ENCODE data around the gene CASP9.

DNA sequence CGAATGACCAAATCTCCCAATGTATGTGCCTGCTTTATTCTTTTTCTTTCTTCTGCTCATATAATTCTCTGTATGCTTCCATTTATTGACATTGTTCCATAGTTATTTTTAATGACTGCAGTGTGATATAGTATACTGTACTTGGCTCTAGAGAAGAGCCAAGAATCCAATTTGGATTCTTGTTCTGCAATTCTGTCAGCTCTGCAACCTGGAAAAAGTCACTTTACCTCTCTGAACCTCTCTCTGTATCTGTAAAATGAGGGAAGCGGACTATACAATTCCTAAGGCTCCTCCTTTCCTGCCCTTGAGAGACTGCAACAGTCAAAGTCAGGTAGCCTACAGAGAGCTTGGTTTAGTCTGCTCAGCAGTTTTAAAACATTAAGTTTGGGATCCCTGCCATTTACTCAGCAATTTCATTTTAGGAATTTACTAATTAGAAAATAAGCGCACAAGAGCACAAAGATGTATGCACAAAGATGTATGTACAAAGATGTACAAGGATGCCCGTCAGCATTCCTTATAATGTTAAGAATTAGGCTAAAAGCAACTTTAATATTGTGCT, 17.3 kb upstream of the CASP9 start:
- TF ChIP-seq MYC (IDR thresholded peaks at IDR 0.05; ENCODE audit: insufficient read depth, insufficient read length, insufficient replicate concordance, low read length, severe bottlenecking) (no peak), JUNB (IDR thresholded peaks at IDR 0.05) (no peak), SIN3A (IDR thresholded peaks at IDR 0.05; ENCODE audit: low read depth, low read length) (no peak), POLR2A (IDR thresholded peaks at IDR 0.05; ENCODE audit: low read depth, low read length) (no peak), MXI1 (IDR thresholded peaks at IDR 0.05; ENCODE audit: low read depth, low read length) (no peak)
- TF ChIP-seq, protein P1, sequence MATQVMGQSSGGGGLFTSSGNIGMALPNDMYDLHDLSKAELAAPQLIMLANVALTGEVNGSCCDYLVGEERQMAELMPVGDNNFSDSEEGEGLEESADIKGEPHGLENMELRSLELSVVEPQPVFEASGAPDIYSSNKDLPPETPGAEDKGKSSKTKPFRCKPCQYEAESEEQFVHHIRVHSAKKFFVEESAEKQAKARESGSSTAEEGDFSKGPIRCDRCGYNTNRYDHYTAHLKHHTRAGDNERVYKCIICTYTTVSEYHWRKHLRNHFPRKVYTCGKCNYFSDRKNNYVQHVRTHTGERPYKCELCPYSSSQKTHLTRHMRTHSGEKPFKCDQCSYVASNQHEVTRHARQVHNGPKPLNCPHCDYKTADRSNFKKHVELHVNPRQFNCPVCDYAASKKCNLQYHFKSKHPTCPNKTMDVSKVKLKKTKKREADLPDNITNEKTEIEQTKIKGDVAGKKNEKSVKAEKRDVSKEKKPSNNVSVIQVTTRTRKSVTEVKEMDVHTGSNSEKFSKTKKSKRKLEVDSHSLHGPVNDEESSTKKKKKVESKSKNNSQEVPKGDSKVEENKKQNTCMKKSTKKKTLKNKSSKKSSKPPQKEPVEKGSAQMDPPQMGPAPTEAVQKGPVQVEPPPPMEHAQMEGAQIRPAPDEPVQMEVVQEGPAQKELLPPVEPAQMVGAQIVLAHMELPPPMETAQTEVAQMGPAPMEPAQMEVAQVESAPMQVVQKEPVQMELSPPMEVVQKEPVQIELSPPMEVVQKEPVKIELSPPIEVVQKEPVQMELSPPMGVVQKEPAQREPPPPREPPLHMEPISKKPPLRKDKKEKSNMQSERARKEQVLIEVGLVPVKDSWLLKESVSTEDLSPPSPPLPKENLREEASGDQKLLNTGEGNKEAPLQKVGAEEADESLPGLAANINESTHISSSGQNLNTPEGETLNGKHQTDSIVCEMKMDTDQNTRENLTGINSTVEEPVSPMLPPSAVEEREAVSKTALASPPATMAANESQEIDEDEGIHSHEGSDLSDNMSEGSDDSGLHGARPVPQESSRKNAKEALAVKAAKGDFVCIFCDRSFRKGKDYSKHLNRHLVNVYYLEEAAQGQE (IDR thresholded peaks at IDR 0.05; ENCODE audit: low read depth, low read length), result no peak
- TF ChIP-seq, protein P2, sequence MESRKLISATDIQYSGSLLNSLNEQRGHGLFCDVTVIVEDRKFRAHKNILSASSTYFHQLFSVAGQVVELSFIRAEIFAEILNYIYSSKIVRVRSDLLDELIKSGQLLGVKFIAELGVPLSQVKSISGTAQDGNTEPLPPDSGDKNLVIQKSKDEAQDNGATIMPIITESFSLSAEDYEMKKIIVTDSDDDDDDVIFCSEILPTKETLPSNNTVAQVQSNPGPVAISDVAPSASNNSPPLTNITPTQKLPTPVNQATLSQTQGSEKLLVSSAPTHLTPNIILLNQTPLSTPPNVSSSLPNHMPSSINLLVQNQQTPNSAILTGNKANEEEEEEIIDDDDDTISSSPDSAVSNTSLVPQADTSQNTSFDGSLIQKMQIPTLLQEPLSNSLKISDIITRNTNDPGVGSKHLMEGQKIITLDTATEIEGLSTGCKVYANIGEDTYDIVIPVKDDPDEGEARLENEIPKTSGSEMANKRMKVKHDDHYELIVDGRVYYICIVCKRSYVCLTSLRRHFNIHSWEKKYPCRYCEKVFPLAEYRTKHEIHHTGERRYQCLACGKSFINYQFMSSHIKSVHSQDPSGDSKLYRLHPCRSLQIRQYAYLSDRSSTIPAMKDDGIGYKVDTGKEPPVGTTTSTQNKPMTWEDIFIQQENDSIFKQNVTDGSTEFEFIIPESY (IDR thresholded peaks at IDR 0.05), result no peak

Data from GM12878 (cell line).